Omental fat pad (tissue), 4 donors: ENCODE data around the gene L3MBTL1. TPM values are rescaled to one million over a fixed set of nuclear protein-coding genes. Genes with fewer than 3 reads are reported as not detected.

ENCODE experiments used
- ATAC-seq: fragments of 150-250 bp; one replicate; pipeline ENCODE4 v1.9.1; 2016; ENCODE audit warnings: mild to moderate bottlenecking, moderate library complexity; ENCODE audit not compliant: low FRiP score
- DNase-seq: peaks from one replicate; pipeline ENCODE4 v3.0.0-alpha.2; 2019; ENCODE audit warnings: low spot score
- total RNA-seq, 4 donors: library from RNA; depleted of rRNA; stranded (reverse); fragments of >200 nt; gene quantifications; one replicate each; pipeline ENCODE4 v1.1.0, GENCODE V29; 2016
- TF ChIP-seq, protein P1 (sequence below), 3 donors: fragments of 450-650 bp; IDR thresholded peaks; one replicate each; pipeline ENCODE4 v1.5.1; 2016 to 2017; ENCODE audit warnings: antibody characterized with exemption in 3 of 3, mild to moderate bottlenecking in 3 of 3, moderate library complexity in 2 of 3

Gene L3MBTL1
- total RNA-seq, 4 donors from 2014 or later = 6.5 to 9.8 (median 7.4) TPM

DNA sequence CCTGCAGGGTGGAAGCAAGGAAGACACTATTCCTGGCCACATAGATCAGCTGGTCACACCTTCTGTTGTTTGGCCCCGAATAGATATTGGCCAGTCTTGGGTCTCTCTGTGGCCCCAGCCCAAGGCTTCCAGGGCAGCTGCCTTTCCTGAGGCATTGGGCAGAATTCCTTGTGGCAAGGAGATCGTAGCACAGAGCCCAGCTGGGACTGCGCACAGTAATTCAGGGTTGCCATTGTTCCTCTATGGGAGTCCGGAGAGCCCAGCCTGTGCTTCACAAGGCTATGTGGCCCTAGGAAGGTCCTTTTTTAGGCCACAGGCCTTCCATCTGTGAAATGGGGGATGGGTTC is 58.2 kb downstream of the L3MBTL1 start:
- ATAC-seq (no peak), DNase-seq (no peak)
- TF ChIP-seq, protein P1, sequence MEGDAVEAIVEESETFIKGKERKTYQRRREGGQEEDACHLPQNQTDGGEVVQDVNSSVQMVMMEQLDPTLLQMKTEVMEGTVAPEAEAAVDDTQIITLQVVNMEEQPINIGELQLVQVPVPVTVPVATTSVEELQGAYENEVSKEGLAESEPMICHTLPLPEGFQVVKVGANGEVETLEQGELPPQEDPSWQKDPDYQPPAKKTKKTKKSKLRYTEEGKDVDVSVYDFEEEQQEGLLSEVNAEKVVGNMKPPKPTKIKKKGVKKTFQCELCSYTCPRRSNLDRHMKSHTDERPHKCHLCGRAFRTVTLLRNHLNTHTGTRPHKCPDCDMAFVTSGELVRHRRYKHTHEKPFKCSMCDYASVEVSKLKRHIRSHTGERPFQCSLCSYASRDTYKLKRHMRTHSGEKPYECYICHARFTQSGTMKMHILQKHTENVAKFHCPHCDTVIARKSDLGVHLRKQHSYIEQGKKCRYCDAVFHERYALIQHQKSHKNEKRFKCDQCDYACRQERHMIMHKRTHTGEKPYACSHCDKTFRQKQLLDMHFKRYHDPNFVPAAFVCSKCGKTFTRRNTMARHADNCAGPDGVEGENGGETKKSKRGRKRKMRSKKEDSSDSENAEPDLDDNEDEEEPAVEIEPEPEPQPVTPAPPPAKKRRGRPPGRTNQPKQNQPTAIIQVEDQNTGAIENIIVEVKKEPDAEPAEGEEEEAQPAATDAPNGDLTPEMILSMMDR (IDR thresholded peaks at IDR 0.05) = no peak

DNA sequence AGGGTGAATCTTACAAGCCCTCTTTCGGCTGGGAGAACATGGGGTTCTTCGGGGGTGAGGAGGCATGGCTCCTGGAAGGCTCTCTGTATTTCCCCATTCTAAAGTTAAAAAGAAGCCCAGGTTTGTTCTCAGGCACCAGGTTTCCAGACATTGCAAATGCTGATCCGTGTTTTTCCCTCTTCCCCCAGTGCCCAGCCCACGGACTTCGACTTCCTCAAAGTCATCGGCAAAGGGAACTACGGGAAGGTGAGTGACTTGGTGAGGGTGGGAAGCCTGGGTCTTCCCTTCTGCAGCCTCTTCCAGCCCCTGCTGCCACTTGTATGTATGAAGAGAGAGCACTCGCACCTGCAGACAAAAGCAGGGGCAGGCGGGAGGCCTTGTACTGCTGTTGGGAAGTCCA is 60.0 kb downstream of the L3MBTL1 start:
- TF ChIP-seq, protein P1 (IDR thresholded peaks at IDR 0.05) = no peak
- no peak for ATAC-seq
- no peak for DNase-seq

DNA sequence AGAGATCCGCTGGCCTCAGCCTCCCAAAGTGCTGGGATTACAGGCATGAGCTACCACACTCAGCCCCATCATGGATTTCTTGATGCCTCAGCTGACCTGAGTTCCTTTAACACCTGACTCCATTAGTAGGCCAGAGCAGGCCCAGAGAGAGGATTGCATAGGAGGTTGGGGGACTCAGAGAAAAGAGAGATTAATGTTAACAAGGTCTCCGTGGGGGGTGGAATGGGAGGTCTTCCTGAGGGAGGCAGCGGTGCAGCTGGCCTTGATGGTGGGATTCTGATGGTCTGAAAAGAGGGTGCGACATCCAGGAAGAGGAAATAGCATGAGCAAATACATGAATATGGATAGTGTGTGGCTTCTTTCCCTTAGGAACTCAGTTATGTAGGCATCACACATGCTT is 61.2 kb downstream of the L3MBTL1 start:
- ATAC-seq (no peak), DNase-seq (no peak)
- TF ChIP-seq, protein P1 (IDR thresholded peaks at IDR 0.05) = no peak

DNA sequence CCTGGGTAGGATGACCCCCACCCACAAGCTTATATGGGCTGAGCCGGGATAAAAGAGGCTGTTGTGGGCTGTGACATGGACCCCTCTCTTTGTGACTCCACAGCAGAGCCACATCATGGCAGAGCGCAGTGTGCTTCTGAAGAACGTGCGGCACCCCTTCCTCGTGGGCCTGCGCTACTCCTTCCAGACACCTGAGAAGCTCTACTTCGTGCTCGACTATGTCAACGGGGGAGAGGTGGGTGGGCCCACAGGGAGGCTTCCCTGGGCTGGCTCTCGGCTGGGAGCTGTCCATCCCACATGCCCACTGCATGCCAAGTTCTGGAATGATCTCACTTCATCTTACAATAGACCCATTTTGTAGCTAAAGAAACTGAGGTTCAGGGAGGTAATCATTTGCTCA is 61.8 kb downstream of the L3MBTL1 start:
- TF ChIP-seq, protein P1 (IDR thresholded peaks at IDR 0.05) = no peak
- ATAC-seq (no peak), DNase-seq (no peak)

DNA sequence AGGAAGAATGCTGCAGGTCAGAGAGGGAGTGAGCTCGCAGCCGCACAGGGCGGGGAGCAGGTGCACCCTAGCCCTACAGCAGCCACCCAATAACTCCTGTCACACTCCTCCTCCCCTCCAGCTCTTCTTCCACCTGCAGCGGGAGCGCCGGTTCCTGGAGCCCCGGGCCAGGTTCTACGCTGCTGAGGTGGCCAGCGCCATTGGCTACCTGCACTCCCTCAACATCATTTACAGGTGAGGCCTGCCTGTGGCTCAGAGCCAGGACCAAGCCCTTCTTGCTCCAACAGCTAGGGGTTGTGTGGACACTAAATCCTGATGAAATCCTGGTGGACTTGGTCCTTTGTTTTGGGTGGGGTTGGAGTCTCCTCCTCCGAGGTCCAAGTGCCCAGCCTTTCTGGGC is 63.0 kb downstream of the L3MBTL1 start:
- DNase-seq = no peak
- TF ChIP-seq, protein P1 (IDR thresholded peaks at IDR 0.05) = no peak
- ATAC-seq = no peak

DNA sequence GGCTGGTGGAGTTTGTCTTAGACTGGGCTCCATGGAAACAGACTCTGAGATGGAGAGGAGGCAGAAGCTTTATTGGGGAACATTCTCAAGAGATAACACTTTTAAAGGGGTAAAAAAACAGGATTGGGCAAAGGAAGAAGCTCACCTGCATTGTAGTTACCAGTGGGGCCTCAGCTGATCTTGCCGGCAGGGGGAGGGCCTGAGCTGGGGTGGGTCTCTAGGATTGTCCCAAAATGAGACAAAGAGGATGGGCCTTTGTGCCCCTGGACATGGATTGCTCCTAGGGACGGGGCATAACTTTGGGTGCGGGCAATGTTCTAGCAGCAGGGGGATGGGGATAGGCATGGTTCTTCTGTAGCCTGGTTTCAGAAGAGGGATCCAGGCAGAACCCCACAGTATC is 63.8 kb downstream of the L3MBTL1 start:
- TF ChIP-seq, protein P1 (IDR thresholded peaks at IDR 0.05) = no peak
- no peak for DNase-seq

DNA sequence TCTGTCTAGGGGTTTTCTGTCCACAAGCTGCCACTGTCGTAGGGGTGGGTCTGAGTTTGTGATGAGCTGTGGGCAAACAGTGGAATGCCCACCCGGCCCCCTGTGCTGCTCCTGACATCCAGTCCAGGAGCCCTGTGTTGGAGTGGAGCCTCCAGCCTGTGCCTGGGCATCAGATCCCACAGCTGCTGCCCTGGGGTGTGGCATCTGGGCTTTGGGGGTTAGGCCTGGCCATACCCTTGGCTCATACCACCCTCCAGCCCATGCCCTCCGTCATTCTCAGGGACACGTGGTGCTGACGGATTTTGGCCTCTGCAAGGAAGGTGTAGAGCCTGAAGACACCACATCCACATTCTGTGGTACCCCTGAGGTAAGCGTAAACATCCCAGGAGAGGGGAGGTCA is 64.3 kb downstream of the L3MBTL1 start:
- ATAC-seq = no peak
- TF ChIP-seq, protein P1 (IDR thresholded peaks at IDR 0.05) = no peak
- DNase-seq = no peak

More for the DNA sequence above, 63.8 kb downstream of the L3MBTL1 start:
- ATAC-seq = no peak
